ENCODE measurements around the gene RFX3.

RFX3 gene

DNA sequence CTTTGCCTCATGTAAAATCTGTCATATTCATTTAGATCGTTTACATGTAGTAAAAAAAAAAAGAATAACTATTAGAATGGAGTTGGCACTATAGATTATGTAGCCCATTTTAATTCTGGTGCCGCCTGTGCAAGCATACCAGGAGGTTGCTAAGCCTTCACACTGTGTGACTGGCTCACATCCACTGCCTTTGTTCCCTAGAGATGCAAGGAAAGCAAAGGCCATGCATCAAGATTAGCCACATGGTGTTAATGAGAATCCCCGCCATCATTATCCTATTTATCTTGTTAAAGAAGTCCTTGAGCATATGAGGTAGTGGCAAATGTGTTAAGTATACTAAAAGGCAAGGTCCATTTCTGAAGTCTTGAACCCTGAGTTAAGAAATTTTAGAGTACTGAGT is 279.6 kb downstream of the RFX3 start:
- TF ChIP-seq CTCF (IDR thresholded peaks at IDR 0.05; ENCODE audit: control insufficient read depth, insufficient read depth, low read depth, low read length, missing control alignments) = no peak
- DNase-seq (ENCODE audit: low read depth) = no peak
- no peak overlapping the region for H3K4me3 ChIP-seq (ENCODE audit: control insufficient read depth, low read depth, low read length)

GRCh38 chr9:3244963-3245653 is 280.7 kb downstream of the RFX3 start:
- DNase-seq (ENCODE audit: low read depth) = no peak
- no peak for TF ChIP-seq CTCF (IDR thresholded peaks at IDR 0.05; ENCODE audit: control insufficient read depth, insufficient read depth, low read depth, low read length, missing control alignments)
- no peak overlapping the region for H3K4me3 ChIP-seq (ENCODE audit: control insufficient read depth, low read depth, low read length)

GRCh38 chr9:3243683-3244082 is 282.1 kb downstream of the RFX3 start:
- DNase-seq (ENCODE audit: low read depth) = no peak
- H3K4me3 ChIP-seq (ENCODE audit: control insufficient read depth, low read depth, low read length) = no peak overlapping the region
- no peak for TF ChIP-seq CTCF (IDR thresholded peaks at IDR 0.05; ENCODE audit: control insufficient read depth, insufficient read depth, low read depth, low read length, missing control alignments)

DNA sequence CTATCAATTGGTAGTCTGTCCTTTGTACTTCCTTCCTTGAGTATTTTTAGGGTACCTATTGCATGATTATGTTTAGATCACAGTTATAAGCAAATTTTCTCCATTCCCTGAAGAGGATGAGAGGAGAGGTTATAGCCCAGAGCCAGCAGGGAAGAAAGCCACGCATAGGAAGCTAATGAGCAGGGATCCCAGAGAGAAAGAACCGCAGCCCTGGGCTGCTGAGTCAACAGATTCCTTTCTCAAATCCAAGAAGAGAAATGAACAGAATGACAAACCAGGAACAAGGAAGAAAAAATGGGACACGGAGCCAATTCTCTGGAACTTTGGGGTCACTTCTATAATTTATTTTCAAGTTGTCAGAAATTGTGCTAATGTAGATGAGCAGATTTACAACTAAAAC is 284.5 kb downstream of the RFX3 start:
- peak; percentile 4 for DNase-seq (ENCODE audit: low read depth)
- H3K4me3 ChIP-seq (ENCODE audit: control insufficient read depth, low read depth, low read length) = no peak overlapping the region
- no peak for TF ChIP-seq CTCF (IDR thresholded peaks at IDR 0.05; ENCODE audit: control insufficient read depth, insufficient read depth, low read depth, low read length, missing control alignments)

DNA sequence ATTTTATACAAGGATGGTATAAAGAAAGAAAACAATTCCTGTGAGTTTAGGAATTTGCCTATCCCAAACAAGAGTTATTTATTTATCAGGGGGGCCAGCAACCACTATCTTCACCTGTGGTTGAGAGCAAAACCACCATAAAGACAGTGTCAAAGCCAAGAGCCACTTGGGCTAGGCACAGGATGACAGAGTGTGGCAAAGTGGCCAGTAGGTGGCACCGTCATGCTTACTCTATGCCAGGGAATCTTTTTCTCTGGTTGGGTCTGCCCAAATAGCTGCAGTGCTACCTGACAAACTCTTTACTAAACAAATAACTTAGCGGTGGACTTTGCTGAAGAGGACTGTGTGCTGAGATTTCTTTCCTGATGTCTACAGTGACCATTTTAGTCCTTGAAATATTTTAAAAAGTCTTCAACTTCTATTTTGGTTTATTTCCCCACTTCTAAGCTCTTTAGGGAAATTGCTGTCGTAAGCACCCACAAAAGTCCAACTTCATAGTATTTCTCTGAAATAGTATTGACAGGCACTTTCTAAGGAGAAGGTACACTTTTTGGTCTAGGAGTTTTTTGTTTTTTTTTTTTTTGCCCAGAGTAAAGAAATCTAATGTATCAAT is 285.0 kb downstream of the RFX3 start:
- peak; percentile 33 for DNase-seq (ENCODE audit: low read depth)
- peak; percentile 86 for TF ChIP-seq CTCF (IDR thresholded peaks at IDR 0.05; ENCODE audit: control insufficient read depth, insufficient read depth, low read depth, low read length, missing control alignments)
- H3K4me3 ChIP-seq (ENCODE audit: control insufficient read depth, low read depth, low read length) = no peak overlapping the region

DNA sequence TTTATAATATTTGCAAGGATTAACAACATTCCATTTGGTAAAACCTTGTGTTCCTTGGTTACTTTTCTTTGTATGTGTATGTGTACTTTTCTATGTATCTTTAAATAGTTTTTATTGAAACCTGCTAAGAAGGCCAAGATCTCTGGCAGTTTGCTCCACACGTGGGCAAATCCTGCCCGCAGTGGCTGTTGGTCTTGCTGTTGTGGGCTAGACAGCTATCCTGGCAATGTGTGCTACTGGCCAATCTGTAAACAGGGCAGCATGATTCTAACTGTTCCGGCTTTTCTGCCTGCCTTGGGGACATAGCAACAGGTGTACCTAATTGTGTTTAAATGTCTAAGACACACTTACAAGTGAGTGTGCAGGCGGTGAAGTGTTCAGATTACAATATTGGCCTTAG is 286.6 kb downstream of the RFX3 start:
- H3K4me3 ChIP-seq (ENCODE audit: control insufficient read depth, low read depth, low read length) = no peak overlapping the region
- no peak for DNase-seq (ENCODE audit: low read depth)
- no peak for TF ChIP-seq CTCF (IDR thresholded peaks at IDR 0.05; ENCODE audit: control insufficient read depth, insufficient read depth, low read depth, low read length, missing control alignments)
